WTC11 (cell line): ENCODE results near the gene TFPI2. TPM values are rescaled to one million over a fixed set of nuclear protein-coding genes. Genes with fewer than 3 reads are reported as not detected.

Experiments
- ATAC-seq: fragments of 200-7000 bp; cut with Tn5 transposase; 2 replicates; pipeline ENCODE4 v1.10.0; 2021; ENCODE audit warnings: mild to moderate bottlenecking, moderate library complexity
- CTCF ChIA-PET: fragments of 300-600 bp; sonication (Branson Sonifier 250); formaldehyde crosslinking; loops from one replicate; lab custom pipeline; 2021; ENCODE audit warnings: antibody characterized with exemption; lab: Charles Lee
- POLR2A ChIA-PET: fragments of 350-600 bp; sonication (Branson Sonifier 250); formaldehyde crosslinking; loops from one replicate; lab custom pipeline; 2021; ENCODE audit warnings: antibody characterized with exemption; lab: Charles Lee
- DNase-seq: peaks from one replicate; pipeline ENCODE4 v3.0.0; 2021; ENCODE audit warnings: low spot score
- H3K27ac Mint-ChIP-seq: 2 replicates; pipeline ENCODE4 v1.8.0; 2021; ENCODE audit warnings: mixed read lengths
- H3K27me3 Mint-ChIP-seq: 2 replicates; pipeline ENCODE4 v1.8.0; 2021; ENCODE audit warnings: low read depth, mild to moderate bottlenecking, moderate library complexity, mixed read lengths
- H3K36me3 Mint-ChIP-seq: 2 replicates; pipeline ENCODE4 v1.8.0; 2021; ENCODE audit warnings: mixed read lengths
- H3K4me1 Mint-ChIP-seq: 2 replicates; pipeline ENCODE4 v1.8.0; 2022; ENCODE audit warnings: mixed read lengths
- H3K4me3 Mint-ChIP-seq: 2 replicates; pipeline ENCODE4 v1.8.0; 2021; ENCODE audit warnings: mild to moderate bottlenecking, moderate library complexity, mixed read lengths
- H3K9me3 Mint-ChIP-seq: 2 replicates; pipeline ENCODE4 v1.8.0; 2021; ENCODE audit warnings: mixed read lengths
- AFF4 ChIP-seq: sonication (generic); formaldehyde crosslinking; IDR thresholded peaks from 2 replicates; pipeline ENCODE4 v1.8.1; 2023; ENCODE audit warnings: mild to moderate bottlenecking, missing genetic modification reagents, borderline replicate concordance
- E2F1 ChIP-seq: sonication (generic); formaldehyde crosslinking; IDR thresholded peaks from 2 replicates; pipeline ENCODE4 v1.8.0; 2022; ENCODE audit warnings: mild to moderate bottlenecking, missing genetic modification reagents
- E2F4 ChIP-seq: sonication (generic); formaldehyde crosslinking; IDR thresholded peaks from 2 replicates; pipeline ENCODE4 v1.8.1; 2022; ENCODE audit warnings: low read depth, mild to moderate bottlenecking, moderate library complexity, missing genetic modification reagents, borderline replicate concordance
- ETV6 ChIP-seq: sonication (generic); formaldehyde crosslinking; IDR thresholded peaks from 2 replicates; pipeline ENCODE4 v1.8.1; 2022; ENCODE audit warnings: mild to moderate bottlenecking, missing genetic modification reagents
- GTF2I ChIP-seq: fragments of 250-450 bp; sonication (Bioruptor Pico); conservative IDR thresholded peaks from 2 replicates; pipeline ENCODE4 v1.4.0; 2021; ENCODE audit warnings: mild to moderate bottlenecking
- HMGA2 ChIP-seq: fragments of 250-450 bp; sonication (Bioruptor Pico); IDR thresholded peaks from 2 replicates; pipeline ENCODE4 v1.4.0; 2021; ENCODE audit warnings: mild to moderate bottlenecking, moderate library complexity
- HMGXB4 ChIP-seq: sonication (generic); formaldehyde crosslinking; IDR thresholded peaks from 2 replicates; pipeline ENCODE4 v1.8.1; 2023; ENCODE audit warnings: mild to moderate bottlenecking, moderate library complexity, missing genetic modification reagents
- JAZF1 ChIP-seq: fragments of 250-450 bp; sonication (Bioruptor Pico); IDR thresholded peaks from 2 replicates; pipeline ENCODE4 v1.9.0; 2021; ENCODE audit warnings: moderate library complexity, mild to moderate bottlenecking, inconsistent platforms
- JUN ChIP-seq: sonication (generic); formaldehyde crosslinking; IDR thresholded peaks from 2 replicates; pipeline ENCODE4 v1.8.0; 2023; ENCODE audit warnings: mild to moderate bottlenecking, missing genetic modification reagents
- NFYB ChIP-seq: sonication (generic); formaldehyde crosslinking; conservative IDR thresholded peaks from 2 replicates; pipeline ENCODE4 v1.8.0; 2022; ENCODE audit warnings: low read depth, missing genetic modification reagents
- SMAD4 ChIP-seq: sonication (generic); formaldehyde crosslinking; IDR thresholded peaks from 2 replicates; pipeline ENCODE4 v1.8.0; 2022; ENCODE audit warnings: mild to moderate bottlenecking, missing genetic modification reagents
- TCF7 ChIP-seq: sonication (generic); formaldehyde crosslinking; IDR thresholded peaks from 2 replicates; pipeline ENCODE4 v1.8.0; 2022; ENCODE audit warnings: mild to moderate bottlenecking, low read depth, missing genetic modification reagents, moderate library complexity
- TEAD1 ChIP-seq: sonication (generic); formaldehyde crosslinking; IDR thresholded peaks from 2 replicates; pipeline ENCODE4 v1.8.0; 2022; ENCODE audit warnings: mild to moderate bottlenecking, missing genetic modification reagents
- ZBTB43 ChIP-seq: sonication (generic); formaldehyde crosslinking; IDR thresholded peaks from 2 replicates; pipeline ENCODE4 v1.8.1; 2023; ENCODE audit warnings: mild to moderate bottlenecking, missing genetic modification reagents
- ZNF138 ChIP-seq: sonication (generic); formaldehyde crosslinking; conservative IDR thresholded peaks from 2 replicates; pipeline ENCODE4 v1.8.1; 2022; ENCODE audit warnings: mild to moderate bottlenecking, moderate library complexity, missing genetic modification reagents
- ZNF219 ChIP-seq: sonication (generic); formaldehyde crosslinking; IDR thresholded peaks from 2 replicates; pipeline ENCODE4 v1.8.0; 2023; ENCODE audit warnings: missing genetic modification reagents, mild to moderate bottlenecking, borderline replicate concordance
- ZNF232 ChIP-seq: sonication (generic); formaldehyde crosslinking; IDR thresholded peaks from 2 replicates; pipeline ENCODE4 v1.8.0; 2022; ENCODE audit warnings: mild to moderate bottlenecking, missing genetic modification reagents
- ZNF281 ChIP-seq: sonication (generic); formaldehyde crosslinking; IDR thresholded peaks from 2 replicates; pipeline ENCODE4 v1.8.0; 2023; ENCODE audit warnings: mild to moderate bottlenecking, missing genetic modification reagents
- ZNF317 ChIP-seq: sonication (generic); formaldehyde crosslinking; IDR thresholded peaks from 2 replicates; pipeline ENCODE4 v1.8.1; 2023; ENCODE audit warnings: low read depth, mild to moderate bottlenecking, moderate library complexity, missing genetic modification reagents, borderline replicate concordance
- ZSCAN18 ChIP-seq: fragments of 250-450 bp; sonication (Bioruptor Pico); IDR thresholded peaks from 2 replicates; pipeline ENCODE4 v2.1.2; 2022; ENCODE audit warnings: mild to moderate bottlenecking, moderate library complexity
- total RNA-seq: library from RNA; stranded (reverse); gene quantifications from 3 replicates; pipeline ENCODE4 v1.2.3, GENCODE V29; 2021

The TFPI2 gene
- total RNA-seq, 1 experiment from 2014 or later = 10.4 TPM

- no peaks in the 10 kb centered on the region for H3K36me3 Mint-ChIP-seq
- no peak for DNase-seq
- TF ChIP-seq ETV6 (CRISPR knock-in tag) = no peak
- TF ChIP-seq ZBTB43 (CRISPR knock-in tag) = no peak
- no peak for TF ChIP-seq AFF4 (CRISPR knock-in tag)
- no peak for TF ChIP-seq JAZF1 (CRISPR knock-in tag)
- no peak for TF ChIP-seq ZNF138 (CRISPR knock-in tag)
- no peak for TF ChIP-seq HMGA2 (CRISPR knock-in tag)
- no peak for TF ChIP-seq TCF7 (CRISPR knock-in tag)
- CTCF ChIA-PET = interaction anchor here (0.6 kb wide), 1 partner anchor 58 kb away, joined by 3 read pairs; no protein-coding TSS in a partner anchor
- peaks cover 12% of the 10 kb centered on the region for H3K4me1 Mint-ChIP-seq
- POLR2A ChIA-PET = no interaction called here
- H3K27ac Mint-ChIP-seq = no peak overlapping the region
- H3K9me3 Mint-ChIP-seq = no peaks in the 10 kb centered on the region
- no peaks in the 10 kb centered on the region for H3K27me3 Mint-ChIP-seq
- ATAC-seq = no peak
- H3K4me3 Mint-ChIP-seq = no peak overlapping the region
Observed at GRCh38 chr7:93843260-93843659, 47.3 kb downstream of the TFPI2 start.

- POLR2A ChIA-PET = no interaction called here
- Mint-ChIP-seq H3K36me3 (no peaks in the 10 kb centered on the region), H3K27me3 (no peaks in the 10 kb centered on the region), H3K27ac (no peak overlapping the region), H3K4me3 (no peak overlapping the region), H3K9me3 (no peaks in the 10 kb centered on the region), H3K4me1 (peaks cover 26% of the 10 kb centered on the region)
- CTCF ChIA-PET = no interaction called here
- no peak for ATAC-seq
- DNase-seq = no peak
- no peak for TF ChIP-seq JUN (CRISPR knock-in tag)
- no peak for TF ChIP-seq ZNF317 (CRISPR knock-in tag)
- TF ChIP-seq E2F1 (CRISPR knock-in tag) = no peak
- no peak for TF ChIP-seq GTF2I (CRISPR knock-in tag)
- TF ChIP-seq ZNF219 (CRISPR knock-in tag) = no peak
- no peak for TF ChIP-seq E2F4 (CRISPR knock-in tag)
- TF ChIP-seq SMAD4 = no peak
- no peak for TF ChIP-seq HMGXB4 (CRISPR knock-in tag)
- no peak for TF ChIP-seq NFYB (CRISPR knock-in tag)
- no peak for TF ChIP-seq ZNF281 (CRISPR knock-in tag)
- TF ChIP-seq ZNF232 (CRISPR knock-in tag) = no peak
- no peak for TF ChIP-seq ZSCAN18
- TF ChIP-seq TEAD1 = no peak
Observed at GRCh38 chr7:93838966-93839365, 51.6 kb downstream of the TFPI2 start.
